GM19438 (cell line): Measurements from ENCODE around the gene PLXNB2.

Experiments used
- ATAC-seq: cut with Tn5 transposase; IDR thresholded peaks from one replicate; pipeline ENCODE4 v1.9.1; 2021; ENCODE audit warnings: low read depth; ENCODE audit not compliant: unreplicated experiment

PLXNB2 gene

DNA sequence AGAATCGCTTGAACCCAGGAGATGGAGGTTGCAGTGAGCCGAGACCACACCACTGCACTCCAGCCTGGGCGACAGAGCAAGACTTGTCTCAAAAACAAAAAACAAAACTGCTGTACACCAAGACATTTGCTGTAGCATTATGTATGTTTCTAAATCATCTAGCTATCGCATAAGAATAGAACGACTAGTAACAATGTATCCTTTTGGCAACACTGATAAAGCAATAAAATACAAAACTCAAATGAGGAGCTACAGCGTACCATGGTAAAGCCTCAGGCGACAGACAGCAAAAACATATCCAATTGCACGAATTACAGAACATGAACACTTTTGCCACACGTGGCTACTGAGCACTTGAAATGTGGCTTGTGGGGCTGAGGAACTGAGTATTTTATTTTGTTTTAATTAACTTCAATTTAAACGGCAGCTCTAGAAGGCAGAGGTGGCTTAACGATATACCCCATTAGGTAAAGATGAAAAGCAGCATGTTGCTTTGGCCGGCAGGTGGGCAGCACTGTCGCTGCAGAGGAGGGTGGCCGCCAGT, 65.0 kb downstream of the PLXNB2 start:
- no peak for ATAC-seq

DNA sequence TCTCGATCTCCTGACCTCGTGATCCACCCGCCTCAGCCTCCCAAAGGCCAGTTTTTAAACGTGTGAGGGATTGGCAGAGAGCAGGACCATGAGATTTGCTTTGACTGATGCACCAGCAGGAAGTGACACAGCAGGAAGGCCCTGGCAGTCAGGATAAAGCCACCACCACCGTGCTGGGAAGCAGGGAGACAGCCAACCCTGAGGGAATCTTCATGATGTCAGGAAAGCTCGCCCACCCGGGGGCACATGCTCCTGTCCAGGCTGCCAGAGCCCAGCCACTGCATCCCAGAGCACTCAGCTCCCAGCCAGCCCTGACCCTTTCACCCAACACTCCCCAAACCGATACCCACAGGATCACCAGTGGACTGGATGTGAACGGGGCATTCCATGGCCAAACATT, 68.7 kb downstream of the PLXNB2 start:
- ATAC-seq, result no peak

DNA sequence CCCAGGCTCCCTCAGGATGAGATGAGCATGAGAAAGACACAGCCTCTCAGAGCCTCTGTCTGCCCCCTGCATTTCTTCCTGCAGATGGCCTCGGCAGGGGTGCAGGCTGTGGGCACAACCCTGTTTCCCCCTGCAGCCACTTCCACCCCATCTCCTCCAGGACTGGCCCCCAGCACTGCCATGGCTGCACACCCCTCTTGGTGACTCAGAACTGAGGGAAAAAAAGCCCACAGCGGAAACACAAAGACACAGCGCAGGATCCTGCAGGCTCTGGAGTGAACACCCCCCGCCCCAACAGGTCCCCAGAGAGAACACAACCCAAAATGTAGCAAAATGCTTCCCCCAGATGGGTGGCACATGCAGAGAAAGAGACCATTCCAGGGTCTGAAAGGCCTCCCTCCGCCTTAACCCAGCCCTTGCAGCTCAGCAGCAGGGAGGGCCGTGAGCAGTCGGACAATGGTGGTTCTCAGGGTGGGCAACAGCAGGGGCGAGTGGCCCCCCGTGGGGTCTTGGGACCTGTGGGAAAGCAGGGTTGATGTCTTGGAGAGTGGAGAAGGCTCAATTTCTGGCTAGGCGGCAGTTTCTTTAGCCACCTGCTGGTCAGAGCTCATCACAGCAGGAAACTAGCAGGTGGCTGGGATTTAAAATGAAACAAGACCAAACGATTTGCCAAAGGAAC, 70.6 kb downstream of the PLXNB2 start:
- no peak for ATAC-seq

GRCh38 chr22:50233223-50233622, 74.2 kb downstream of the PLXNB2 start:
- ATAC-seq, result no peak

DNA sequence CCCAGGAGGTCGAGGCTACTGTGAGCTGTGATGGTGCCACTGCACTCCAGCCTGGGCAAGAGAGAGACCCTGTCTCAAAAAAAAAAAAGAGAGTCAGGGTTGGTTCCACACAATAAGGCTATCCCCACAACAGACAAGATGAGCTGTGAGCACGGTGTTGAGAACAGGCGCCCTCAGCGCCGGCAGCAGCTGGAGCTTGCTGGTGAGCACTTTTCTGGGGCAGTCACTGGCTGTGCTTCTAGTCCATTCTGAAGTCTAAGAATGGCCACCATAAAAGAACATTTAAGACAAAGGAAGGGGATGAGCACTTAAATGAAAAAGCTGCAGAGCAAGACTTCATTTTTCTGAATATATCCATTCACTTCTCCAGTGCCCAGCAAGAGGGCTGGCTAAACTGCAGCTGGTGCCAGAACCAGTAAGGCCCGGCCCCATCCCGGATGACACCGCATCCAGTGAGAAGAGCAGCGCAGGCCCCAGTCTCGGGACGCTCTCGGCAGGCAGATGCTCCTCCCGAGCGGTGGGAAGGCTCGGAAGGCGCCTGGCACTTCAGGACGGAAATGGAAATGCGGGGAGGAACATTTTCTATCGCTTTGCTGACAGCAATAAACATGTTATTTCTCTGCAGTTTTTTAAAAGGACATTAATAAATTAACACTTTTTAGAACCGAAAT, 74.8 kb downstream of the PLXNB2 start:
- ATAC-seq, result no peak

GRCh38 chr22:50229370-50229769, 78.1 kb downstream of the PLXNB2 start:
- ATAC-seq, result no peak

- ATAC-seq, result no peak
Measured at GRCh38 chr22:50228366-50228765, 79.1 kb downstream of the PLXNB2 start.

DNA sequence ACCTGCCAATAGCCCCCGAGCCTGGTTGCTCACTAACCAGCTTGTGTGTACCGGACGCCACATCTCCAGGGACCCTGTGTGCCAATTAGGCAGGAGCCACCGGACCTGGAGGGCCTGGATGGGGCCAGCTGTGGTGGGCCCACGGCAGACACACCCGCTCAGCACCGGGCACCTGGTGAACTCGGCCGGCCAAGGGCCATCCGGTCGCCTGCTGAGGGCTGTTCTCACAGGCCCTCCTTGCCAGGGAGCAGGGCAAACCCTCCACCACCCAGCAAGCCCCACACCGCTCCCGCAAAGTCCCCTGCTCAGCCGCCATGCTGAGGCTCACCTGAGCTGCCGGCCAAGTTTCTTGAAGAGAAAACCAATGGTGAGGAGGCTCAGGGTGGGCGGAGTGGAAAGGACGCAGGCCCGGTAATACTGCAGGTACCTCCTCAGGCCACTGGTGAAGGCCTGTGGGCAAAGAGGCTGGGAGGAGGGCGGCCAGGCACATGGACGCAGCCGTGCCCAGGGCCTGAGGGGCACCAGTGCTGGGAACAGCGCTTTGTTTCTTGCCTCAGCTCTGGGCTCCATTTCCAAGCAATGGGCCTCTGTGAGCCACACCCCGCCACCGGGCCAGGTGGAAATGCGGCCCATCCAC, 79.7 kb downstream of the PLXNB2 start:
- ATAC-seq, result no peak

DNA sequence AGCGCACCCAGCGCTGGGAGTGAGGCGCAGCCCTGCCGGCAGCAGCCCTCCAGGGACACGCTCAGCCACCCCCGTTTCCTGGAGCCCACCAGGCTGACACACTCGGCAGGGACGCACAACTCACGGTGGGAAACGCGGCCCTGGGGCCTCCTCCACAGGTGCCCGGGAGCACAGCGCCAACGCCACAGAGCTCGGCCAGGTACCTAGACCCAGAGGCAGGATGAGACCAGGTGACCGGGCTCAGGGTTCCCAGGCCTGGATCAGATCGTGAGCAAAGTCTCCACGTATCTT, 80.6 kb downstream of the PLXNB2 start:
- no peak for ATAC-seq

GRCh38 chr22:50226063-50226874, 81.2 kb downstream of the PLXNB2 start:
- no peak for ATAC-seq

DNA sequence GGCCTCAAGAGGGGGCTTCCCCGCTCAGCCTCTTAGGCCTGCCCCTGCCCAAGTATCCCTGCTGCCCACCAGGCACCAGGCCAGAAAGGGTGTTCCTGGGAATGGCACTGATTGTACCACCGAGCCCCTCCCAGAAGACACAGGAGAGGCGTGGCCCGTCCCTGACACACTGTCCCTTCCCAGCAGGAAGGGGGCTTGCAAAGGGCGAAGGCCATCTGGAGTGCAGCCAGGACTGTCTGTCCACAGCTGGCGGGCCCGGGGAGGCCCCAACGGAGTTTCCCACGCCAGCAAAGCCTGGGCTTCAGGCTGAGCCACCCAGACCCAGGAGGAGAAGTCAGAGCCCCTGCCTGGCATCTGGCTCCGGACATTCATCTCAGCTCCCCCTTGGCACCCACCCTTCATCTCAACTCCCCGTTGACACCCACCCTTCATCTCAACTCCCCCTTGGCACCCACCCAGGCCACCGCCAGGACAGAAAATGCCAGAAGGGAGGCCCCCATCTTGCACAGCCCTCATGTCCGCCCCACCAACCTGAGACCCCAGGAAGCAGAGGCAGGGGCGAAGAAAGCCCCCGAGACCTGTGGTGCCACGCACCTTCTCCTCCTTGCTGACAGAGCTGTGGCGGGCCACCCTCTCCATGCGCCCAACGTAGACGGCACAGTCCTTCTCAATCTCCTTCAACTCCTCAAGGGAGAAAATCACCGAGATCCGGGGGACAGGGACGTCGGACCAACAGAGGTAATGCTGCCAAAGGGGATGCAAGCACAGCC, 82.1 kb downstream of the PLXNB2 start:
- no peak for ATAC-seq
